Kidney glomerular epithelial cell (primary cell): ENCODE data around the gene ROCK2.
A peak's percentile ranks its signal among the peaks of the same experiment; 100 is the strongest.
"Not testable (repeated sequence)": the region's sequence is repeated elsewhere in the genome, so short reads cannot be mapped to it uniquely, and the experiment has no call there.

Experiments used
- DNase-seq: peaks from one replicate; lab custom pipeline; 2025; lab: John Stamatoyannopoulos, UW

The ROCK2 gene

DNA sequence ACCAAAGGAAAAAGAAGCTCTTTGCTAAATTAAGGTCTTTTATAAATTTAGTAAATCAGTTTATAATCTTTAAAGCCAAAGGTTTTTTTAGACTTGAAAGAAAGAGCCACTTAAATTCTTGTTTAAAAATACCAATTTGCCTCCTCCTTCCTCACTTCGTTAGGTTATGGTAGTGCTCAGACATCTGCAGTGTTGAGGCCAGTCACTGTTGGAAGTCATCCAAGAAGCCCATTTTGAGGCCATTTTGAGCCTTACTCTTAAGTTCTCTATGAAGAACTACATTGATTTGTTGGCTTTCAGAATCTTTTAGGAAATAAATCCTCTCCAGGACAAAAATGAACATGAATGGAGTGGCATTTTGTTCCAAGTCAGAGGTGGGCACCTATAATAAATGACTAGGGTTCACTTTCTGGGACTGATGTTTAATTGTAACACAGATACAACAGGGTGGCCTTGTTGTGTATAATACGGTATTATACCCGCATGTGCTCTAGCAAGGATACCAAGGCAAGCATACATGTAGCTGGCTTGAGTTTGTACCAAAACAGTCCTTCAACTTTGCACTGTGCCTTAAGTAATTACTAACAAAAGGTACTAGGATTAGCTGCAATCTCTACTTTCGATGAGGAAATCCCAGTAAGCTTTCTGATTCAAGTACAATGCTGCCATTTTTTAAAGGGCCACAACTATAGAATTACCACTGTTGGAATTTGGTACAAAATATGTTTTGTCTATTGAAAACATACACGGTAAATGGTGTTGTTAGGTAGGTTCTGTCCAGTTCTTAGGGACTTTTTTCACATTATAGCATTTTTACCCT lies 166.4 kb downstream of the ROCK2 start:
- no peak for DNase-seq

GRCh38 chr2:11175293-11175795 lies 169.1 kb downstream of the ROCK2 start:
- DNase-seq: no peak

DNA sequence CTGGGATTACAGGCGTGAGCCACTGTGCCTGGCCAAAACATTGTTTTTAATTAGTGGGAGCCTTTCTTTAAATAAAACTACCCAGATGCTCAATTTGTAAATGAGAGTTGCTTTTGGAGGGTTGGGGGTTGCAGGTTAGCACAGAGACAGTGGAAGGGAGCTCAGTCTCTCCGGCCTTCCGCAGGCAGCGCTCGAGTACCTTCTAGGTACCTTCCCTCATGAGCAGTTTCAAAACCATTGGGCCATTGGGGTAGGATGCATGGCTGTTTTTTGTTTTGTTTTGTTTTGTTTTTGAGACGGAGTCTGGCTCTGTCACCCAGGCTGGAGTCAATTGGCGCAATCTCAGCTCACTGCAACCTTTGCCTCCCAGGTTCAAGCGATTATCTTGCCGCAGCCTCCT lies 170.2 kb downstream of the ROCK2 start:
- DNase-seq: no peak

- no peak for DNase-seq
Measured at GRCh38 chr2:11169333-11169732, 175.1 kb downstream of the ROCK2 start.

DNA sequence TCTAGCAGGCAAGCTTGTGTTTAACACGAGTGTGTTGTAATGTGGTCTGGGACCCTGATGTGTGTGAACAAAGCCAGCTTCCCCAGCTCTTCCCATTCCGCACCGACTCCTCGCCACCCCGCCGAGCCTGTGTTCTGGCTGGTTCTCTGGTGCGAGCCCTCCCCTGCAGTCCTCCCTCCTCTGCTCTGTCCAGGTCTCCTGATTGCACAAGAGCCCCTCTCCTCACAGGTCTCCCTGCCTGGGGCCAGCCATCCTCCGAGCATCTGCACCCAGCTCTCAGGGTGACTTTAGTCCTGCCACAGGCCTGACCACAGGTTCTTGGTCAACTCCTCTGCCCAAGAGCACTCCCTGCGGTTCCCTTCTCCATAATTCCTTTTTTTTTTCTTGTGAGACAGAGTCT lies 175.9 kb downstream of the ROCK2 start:
- no peak for DNase-seq

GRCh38 chr2:11166476-11166875 lies 178.0 kb downstream of the ROCK2 start:
- DNase-seq: no peak

GRCh38 chr2:11165046-11165445 lies 179.4 kb downstream of the ROCK2 start:
- not testable (repeated sequence) for DNase-seq

DNA sequence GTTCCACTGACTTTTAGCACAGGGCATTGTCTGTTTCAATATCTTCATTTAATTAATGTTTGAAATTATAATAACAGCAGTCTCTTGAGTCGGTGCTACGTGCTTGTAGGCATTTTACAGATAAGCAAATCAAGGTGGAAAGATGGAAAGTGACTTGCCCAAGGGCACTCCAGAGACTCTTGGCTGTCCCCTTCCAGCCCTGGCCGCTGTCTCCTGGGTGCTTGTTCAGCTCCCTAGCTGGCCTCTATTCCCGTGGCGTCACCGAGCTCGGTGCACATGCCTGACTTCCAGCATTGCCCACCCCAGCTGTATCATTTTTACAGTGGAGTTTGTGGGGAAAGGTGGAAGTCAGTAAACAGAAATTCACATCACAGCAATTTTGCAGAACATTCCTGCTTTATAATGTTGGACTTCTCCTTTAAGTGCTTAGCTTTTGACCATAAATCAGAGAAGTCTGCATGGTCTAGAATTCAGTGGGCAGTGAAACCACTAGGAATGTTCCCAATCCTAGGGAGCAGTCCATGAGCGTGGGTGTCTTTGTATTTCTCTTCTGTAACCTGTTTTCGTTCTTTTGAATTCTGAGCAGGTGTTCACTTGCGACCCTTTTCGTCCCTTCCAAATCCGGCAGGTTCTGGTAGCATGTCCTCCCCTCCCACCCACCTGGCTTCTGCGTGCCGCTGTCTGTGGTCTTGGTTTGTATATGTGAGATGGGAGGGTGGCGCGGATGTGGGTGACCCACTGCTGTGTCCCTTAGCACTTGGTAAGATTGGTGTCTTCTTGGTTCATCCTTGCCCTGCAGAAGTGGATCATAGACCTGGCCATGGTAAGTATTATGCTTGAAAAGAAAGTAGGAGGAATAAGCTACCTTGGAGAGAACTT lies 180.8 kb downstream of the ROCK2 start:
- no peak for DNase-seq

GRCh38 chr2:11161747-11162146 lies 182.7 kb downstream of the ROCK2 start:
- DNase-seq: no peak

GRCh38 chr2:11160731-11161455 lies 183.5 kb downstream of the ROCK2 start:
- DNase-seq: no peak

DNA sequence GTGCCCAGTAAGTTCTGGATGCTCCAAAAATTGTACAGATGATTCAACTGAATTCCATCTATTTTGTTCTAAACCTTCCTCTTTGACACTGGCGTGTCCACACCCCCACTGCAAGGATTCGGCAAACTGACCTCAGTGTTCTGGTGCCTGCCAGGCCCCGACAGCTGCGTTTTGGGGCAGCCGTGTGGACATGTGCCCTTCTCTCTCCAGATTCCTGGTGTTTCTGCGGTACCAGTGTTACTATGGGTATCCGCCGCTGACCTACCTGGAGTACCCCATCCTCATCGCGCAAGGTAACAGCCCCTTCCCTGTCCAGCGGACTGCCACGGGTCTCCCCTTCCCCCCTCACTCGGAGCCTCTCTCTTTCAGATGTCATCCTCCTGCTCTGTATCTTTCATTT lies 184.2 kb downstream of the ROCK2 start:
- no peak for DNase-seq

DNA sequence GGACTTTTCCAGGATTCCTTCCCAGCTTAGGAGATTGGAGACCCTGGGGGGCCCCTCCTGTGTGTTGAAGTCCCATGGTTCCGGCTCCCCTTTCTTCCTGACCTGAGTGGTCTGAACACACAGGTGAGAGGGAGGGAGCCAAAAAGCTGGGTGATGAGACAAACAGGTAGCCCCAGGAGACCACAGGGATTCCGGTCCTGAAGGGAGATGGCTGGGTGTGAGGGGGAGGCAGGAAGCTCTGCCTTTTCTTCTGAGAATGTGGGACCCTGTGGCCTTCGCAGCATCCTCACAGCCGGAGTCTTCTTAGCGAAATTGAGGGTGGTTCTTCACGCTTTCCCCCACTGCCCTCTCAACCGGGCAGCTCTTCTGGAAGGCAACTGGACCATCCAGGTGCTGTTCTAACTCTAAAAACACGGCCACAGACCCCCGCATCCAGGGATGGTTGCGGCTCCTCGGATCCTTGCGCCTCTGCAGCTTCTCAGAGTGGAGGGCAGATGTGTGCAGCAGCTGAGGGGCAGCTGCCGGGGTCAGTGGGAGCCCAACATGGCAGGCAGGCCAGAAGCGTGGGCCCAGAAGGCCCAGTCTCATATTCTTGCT lies 184.8 kb downstream of the ROCK2 start:
- DNase-seq: no peak

- no peak for DNase-seq
Measured at GRCh38 chr2:11158916-11159573, 185.4 kb downstream of the ROCK2 start.

DNA sequence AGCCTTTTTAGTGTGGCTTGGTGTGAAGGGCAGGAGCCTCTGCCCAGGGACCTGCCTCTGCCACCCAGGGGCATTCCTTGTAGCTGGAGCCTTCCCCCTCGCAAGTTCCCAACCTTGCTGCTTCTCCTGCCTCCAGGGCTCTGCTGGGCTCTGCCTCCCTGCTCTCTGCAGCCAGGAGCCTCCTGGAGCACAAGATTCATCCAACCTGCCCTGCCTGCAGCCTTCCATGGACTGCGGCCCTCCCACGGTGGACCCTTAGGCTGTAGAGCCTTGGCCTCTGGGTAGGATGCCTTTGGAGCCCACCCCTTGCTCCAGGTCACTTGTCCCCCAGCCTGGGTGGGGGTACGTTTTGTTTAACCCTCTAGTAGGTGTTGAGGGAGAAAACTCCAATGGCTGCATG lies 186.7 kb downstream of the ROCK2 start:
- no peak for DNase-seq

GRCh38 chr2:11157296-11157695 lies 187.1 kb downstream of the ROCK2 start:
- no peak for DNase-seq

DNA sequence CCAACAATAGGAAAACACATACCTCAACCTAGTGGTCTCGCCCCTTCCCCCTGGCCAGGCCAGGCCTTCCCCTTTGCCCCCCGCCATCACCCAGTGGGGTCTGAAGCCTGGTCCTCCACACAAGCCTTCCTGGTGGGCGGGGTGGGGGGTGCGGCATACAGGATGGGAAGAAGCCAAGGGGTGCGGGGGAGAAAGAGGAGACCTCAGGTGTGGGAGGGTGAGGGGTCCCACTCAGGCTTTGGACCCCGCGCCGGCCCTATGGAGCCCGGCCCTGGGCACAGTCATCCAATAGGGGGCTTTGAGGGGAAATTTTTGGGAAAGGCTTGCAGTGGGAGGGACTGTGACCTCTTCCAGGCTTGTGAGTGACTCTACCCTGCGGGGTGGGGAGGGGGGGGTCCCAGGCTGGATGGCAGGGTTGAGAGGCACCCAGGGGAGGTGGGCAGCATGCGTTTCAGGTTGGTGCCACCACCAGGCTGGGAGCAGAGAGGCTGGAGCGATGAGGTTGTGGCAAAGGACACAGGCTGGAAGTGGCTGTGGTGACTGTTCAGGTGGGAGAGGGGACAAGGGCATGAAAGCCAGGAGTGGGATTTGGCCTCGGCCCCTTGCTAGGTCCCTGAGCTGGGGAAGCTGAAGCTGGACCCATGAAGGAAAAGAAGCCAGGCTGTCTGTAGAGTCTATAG lies 187.9 kb downstream of the ROCK2 start:
- DNase-seq: no peak

DNA sequence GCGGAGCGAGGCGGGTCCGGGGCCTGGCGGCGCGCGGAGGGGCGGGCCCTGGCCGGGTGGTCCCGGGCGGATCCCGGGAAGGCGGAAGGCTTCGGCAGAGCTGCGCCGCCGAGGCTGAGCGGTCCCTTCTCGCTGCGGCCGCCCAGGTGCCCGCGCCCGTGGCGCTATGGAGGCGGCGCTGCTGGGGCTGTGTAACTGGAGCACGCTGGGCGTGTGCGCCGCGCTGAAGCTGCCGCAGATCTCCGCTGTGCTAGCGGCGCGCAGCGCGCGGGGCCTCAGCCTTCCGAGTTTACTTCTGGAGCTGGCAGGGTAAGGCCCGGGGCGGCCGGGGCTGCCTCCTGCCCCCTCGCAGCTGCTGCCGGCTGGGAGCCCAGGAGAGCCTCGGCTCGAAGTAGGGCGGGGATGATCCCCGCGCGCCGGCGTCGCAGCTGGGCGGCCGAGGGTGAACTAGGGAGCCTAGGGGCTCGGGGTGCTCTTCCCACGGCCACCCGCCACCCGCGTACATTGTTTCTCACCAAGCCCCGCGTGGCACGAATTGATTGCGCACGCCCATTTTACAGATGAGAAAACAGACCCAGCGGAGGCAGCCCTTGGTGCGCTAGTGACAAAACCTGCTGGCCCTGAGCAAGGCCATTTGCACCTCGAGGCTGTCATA lies 188.9 kb downstream of the ROCK2 start, which contains the start of gene SLC66A3:
TSS of gene SLC66A3 (plus strand) at position 87 of the 655 bp plus-strand sequence. CDS start at position 167, 80 bp downstream.
- DNase-seq: peak; percentile 82

DNA sequence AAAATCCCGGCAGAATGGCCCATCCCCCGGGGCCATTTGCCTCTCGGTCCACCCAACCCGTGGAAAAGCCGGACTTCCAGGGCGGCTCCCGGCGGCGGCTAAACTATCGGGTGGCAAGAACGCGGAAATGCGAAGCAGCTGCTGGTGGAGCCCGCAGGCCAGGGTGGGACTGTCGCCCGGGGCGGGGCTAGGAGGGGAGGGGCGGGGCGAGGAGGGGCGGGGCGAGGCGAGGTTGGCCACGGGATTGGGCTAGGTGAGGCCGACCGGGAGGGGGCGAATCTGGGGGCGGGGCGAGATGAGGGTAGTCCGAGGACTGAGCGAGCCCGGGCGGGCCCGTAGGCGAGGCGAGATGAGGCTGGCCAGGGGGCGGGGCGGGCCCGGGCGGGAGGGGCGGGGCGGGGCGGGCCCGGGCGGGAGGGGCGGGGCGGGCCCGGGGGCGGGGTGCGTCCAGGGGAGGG lies 189.5 kb downstream of the ROCK2 start:
- DNase-seq: peak; percentile 83

GRCh38 chr2:11154016-11154922 lies 190.2 kb downstream of the ROCK2 start:
- no peak for DNase-seq
